Coronary artery (tissue), 2 donors: ENCODE results near the gene JCHAIN.

Source experiments
- DNase-seq: peaks from one replicate; pipeline ENCODE4 v3.0.0-alpha.2; 2017; ENCODE audit warnings: low spot score
- H3K27ac ChIP-seq, 2 donors: fragments of 200-600 bp; sonication (generic); one replicate each; pipeline ENCODE4 v1.5.1; 2016 to 2019
- H3K4me3 ChIP-seq: fragments of 200-600 bp; sonication (generic); 2 replicates; pipeline ENCODE4 v1.5.1; 2016; ENCODE audit warnings: mild to moderate bottlenecking, moderate library complexity
- TF ChIP-seq, protein P1 (sequence below): fragments of 200-600 bp; sonication (generic); IDR thresholded peaks from one replicate; pipeline ENCODE4 v1.5.1; 2019; ENCODE audit warnings: antibody characterized with exemption

The JCHAIN gene

DNA sequence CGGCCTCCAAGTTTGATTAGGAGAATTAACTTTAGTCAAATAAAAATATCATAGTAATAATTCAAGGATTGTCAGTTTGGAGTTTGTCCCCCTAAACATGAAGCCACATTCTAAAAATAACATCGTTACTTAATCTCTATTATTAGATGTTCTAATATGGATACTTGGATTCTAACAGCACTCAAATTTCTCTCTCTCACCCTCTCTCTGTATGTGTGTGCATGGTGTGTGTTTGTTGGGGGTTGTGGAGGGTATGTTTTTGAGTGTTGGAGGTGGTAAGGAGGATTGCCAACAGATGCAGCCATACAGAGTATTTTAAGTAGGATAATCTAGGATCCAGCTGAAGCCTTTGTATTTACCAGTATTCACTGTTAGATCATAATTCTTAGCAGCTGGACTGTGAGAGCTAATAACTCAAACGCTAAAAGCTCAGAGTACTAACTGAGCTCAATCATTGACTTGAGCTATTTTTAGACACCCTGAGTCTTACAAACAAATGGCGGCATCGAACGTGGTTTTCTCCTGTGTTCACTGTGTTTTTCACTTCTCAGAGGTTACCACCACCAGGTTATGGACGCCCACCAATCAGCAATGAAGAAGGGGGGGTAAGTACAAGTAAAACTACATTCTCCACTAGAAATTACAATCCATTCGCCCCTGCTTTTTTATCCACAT is 28.9 kb downstream of the JCHAIN start:
- no peak overlapping the region for H3K27ac ChIP-seq
- peak overlapping the region; percentile 1 for H3K4me3 ChIP-seq
- TF ChIP-seq, protein P1, sequence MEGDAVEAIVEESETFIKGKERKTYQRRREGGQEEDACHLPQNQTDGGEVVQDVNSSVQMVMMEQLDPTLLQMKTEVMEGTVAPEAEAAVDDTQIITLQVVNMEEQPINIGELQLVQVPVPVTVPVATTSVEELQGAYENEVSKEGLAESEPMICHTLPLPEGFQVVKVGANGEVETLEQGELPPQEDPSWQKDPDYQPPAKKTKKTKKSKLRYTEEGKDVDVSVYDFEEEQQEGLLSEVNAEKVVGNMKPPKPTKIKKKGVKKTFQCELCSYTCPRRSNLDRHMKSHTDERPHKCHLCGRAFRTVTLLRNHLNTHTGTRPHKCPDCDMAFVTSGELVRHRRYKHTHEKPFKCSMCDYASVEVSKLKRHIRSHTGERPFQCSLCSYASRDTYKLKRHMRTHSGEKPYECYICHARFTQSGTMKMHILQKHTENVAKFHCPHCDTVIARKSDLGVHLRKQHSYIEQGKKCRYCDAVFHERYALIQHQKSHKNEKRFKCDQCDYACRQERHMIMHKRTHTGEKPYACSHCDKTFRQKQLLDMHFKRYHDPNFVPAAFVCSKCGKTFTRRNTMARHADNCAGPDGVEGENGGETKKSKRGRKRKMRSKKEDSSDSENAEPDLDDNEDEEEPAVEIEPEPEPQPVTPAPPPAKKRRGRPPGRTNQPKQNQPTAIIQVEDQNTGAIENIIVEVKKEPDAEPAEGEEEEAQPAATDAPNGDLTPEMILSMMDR = no peak

DNA sequence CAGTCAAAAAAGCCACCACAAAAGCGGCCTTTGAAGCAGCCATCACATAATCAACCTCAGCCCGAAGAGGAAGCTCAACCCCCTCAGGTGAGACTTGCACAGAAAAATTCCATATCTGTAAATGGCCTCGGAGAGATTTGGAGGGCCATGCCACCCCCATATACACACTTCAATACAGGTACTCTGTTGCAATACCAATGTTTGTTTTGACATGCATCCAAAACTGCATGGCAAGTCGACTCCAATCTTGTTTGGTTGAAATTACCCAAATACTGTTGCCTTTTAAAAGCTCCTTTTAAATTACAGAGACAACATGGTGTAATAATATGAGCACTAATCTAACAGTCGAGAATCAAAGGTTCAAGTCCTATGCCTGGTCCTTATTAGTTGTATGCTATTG is 31.8 kb downstream of the JCHAIN start:
- no peak for DNase-seq
- TF ChIP-seq, protein P1 = no peak
- Histone ChIP-seq H3K27ac (no peak overlapping the region), H3K4me3 (no peak overlapping the region)

More for the DNA sequence above, 28.9 kb downstream of the JCHAIN start:
- no peak for DNase-seq

DNA sequence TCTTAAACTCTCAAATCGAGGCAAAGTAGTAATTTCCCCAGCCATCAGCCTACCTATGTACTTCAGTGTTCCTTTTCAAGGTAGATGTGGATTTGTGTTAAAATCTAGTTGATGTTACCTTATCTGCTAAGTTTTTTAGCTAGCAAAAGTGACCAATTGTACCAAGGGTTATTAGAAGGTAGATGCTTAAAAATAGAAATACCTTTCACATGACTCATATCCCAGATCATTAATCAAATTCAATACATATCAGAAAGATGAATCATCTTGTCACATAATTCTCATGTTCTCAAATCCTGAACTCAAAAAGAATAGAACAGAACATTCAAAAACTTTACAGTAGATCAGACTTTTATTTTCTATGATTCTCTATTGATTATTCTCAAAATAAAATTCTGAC is 34.3 kb downstream of the JCHAIN start:
- H3K27ac ChIP-seq = no peak overlapping the region
- H3K4me3 ChIP-seq = no peak overlapping the region
- TF ChIP-seq, protein P1 = no peak
- DNase-seq = no peak

DNA sequence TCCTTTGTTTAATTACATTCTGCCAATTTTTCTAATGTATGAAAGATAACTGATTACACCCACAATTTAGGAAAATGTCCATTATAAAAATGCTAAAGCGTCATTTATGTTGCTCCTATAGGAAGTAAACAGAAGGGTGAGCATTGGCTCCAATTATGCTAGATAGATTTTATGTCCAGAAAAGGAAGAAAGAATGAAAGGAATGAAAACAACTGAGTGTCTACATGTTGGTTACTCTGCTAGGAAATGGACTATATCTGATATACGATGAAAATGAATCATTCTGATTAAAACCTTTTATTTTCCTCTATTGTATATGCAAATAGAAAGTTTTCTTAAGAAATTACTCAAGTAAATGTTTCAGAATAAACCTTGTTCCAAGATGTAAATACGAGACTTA is 36.1 kb downstream of the JCHAIN start:
- TF ChIP-seq, protein P1 = no peak

DNA sequence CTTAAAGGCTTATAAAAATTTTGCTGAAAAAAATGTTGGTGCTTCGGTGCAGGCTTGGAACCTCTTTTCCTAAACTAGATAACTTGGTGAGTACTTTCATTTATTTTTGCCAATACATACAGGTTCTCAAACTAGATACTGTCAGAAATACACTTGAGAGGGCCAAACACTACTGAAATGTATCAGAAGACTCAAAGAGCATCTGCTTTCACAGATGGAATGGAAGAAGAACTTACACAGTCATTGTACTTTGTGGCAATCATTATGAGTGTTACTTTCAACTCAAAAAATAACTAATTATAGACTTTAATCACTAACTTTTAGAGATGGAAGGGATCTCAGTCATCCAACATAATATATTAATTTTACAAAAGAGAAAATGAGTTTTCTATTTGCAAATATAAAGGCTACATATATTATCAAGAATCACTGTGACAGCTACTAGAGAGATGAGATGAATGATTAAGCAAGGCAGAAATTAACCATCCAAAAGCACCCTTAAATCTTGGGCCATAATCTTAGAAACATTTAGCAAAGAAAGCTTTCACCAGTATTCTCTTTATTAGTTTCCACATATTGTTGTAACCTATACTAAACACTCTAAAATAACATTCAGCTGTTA is 36.7 kb downstream of the JCHAIN start:
- TF ChIP-seq, protein P1 = no peak
- DNase-seq = no peak
- Histone ChIP-seq H3K4me3 (no peak overlapping the region), H3K27ac (no peak overlapping the region)

More for the DNA sequence above, 36.1 kb downstream of the JCHAIN start:
- Histone ChIP-seq H3K4me3 (no peak overlapping the region), H3K27ac (no peak overlapping the region)
- no peak for DNase-seq

DNA sequence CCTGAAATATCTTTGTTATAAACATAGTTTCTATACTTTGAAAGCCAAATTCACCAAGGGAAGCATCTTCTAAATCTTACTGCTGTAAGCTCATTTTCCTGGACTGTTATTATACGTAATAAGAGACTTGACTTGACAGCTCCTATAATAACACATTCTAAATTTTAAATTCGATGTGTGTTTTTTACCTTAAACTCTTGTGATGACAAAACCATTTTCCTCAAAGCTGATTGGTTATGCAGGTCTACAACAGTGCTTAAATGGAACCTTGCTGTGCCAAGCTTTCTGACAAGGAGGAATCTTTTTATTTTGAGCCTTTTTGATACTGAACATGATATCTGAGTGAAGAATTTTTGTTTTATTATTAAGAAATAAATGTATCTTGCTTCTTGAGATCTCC is 37.9 kb downstream of the JCHAIN start, which contains the start of gene ENAM:
ENAM (plus strand) TSS at position 301 of the 400 bp plus-strand sequence. CDS start 757 bp downstream, outside the sequence.
- TF ChIP-seq, protein P1 = no peak
- H3K4me3 ChIP-seq = no peak within 1 kb of the TSS
- H3K27ac ChIP-seq = no peak within 1 kb of the TSS
- DNase-seq = no peak

DNA sequence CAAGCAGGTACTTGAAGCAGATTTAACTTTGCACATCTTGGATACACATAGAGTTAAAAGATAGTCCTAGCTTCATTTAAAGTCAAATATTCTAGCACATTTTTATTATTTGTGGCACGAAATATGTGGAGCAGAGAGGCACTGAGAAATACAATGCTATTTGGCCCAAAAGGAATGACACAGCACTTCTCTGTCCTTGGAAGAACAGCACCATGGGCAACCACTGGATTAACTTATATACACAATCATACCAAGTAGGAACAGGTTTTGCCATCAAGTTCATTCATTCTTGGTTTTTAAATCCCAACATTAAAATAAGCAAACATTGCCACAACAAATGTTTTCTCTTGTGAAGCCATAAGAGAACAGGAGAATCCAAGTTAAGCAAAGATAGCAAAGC is 38.7 kb downstream of the JCHAIN start:
- no peak for DNase-seq
- Histone ChIP-seq H3K4me3 (no peak overlapping the region), H3K27ac (no peak overlapping the region)
- TF ChIP-seq, protein P1 = no peak
